Raji (cell line): ENCODE data around the gene ZNF419.
"Not testable (repeated sequence)": the region's sequence is repeated elsewhere in the genome, so short reads cannot be mapped to it uniquely, and the experiment has no call there.

ENCODE experiments used
- POLR2A ChIP-seq: IDR thresholded peaks from 2 replicates; pipeline ENCODE4 v1.6.1; 2011; ENCODE audit warnings: low read depth, low read length, control low read depth; ENCODE audit not compliant: insufficient read depth

ZNF419 gene

GRCh38 chr19:57487477-57488298 is at the start of gene ZNF419:
Gene ZNF419, plus strand, starts transcription at chr19:57487750. Its CDS starts 201 bp downstream, at chr19:57487951.
- not testable (repeated sequence) for TF ChIP-seq POLR2A

GRCh38 chr19:57437931-57438330 is 49.6 kb upstream of the ZNF419 start:
- no peak for TF ChIP-seq POLR2A

GRCh38 chr19:57438925-57439324 is 48.6 kb upstream of the ZNF419 start:
- no peak for TF ChIP-seq POLR2A

- TF ChIP-seq POLR2A = no peak
Measured at GRCh38 chr19:57441979-57442752, 45.4 kb upstream of the ZNF419 start.

DNA sequence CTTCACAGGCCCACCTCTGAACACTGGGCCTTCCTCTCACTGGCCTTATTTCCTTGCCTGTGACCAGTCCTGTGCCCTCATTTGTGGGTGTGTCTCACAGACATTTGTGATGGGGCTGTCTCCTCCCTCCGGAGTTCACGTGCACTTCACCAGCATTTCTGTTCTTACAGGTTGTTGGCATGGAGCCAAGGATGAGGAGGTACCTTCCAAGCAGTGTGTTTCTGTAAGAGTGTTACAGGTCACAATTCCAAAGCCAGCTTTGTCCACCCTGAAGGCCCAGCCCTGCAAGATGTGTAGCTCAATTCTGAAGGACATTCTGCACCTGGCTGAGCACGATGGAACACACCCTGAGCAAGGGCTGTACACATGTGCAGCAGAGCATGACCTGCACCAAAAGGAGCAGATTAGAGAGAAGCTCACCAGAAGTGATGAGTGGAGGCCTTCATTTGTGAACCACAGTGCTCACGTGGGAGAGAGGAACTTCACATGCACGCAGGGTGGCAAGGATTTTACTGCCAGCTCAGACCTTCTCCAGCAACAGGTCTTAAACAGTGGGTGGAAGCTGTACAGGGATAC is 44.3 kb upstream of the ZNF419 start:
- no peak for TF ChIP-seq POLR2A

DNA sequence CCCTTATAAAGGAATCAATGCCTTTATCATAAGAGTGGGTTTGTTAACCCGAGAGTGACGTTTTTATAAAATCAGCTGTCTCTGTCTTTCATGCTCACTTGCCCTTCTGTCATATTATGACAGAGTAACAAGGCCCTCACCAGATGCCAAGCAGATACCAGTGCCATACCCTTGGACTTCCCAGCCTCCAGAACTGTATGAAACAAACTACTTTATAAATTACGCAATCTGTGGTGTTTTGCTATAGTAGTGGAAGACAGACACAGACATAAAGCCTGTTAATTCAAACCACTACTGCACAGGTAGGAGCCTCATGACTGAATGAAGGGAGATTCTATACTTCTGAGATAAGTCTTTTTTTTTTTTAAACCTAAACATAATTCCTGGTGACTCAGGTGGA is 35.2 kb upstream of the ZNF419 start:
- TF ChIP-seq POLR2A = no peak

DNA sequence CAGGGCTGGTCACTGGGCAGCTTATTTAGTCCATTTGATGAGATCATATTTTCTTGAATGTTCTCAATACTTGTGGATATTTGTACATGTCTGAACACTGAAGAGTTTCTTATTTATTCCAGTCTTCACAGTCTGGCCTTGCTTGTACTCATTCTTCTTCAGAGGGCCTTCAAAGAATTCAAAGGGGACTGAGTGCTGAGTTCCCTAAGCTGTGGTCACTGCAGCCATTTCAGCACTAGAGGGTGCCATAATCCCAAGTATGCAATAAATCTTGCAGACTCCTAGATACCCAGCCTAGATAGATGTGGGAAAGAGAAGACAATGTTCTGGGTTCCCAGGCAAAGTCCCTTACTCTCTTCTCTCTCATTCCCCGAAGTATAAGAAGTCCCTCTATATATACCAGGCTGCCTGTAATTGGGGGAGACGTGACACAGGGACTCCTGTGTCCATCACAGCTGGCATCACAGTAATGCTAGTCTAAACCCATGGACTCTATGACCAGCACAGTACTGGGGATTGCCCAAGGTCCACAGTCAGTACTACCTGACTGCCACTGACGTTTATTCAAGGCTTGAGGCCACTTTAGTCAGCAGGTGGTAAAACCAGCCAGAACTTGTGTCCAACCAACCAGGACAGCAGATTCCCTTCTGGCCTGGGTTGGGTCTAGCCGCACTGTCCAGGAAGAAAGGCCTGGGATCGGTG is 21.7 kb upstream of the ZNF419 start:
- no peak for TF ChIP-seq POLR2A

GRCh38 chr19:57466489-57466888 is 21.1 kb upstream of the ZNF419 start:
- no peak for TF ChIP-seq POLR2A

- no peak for TF ChIP-seq POLR2A
Measured at GRCh38 chr19:57473646-57474045, 13.9 kb upstream of the ZNF419 start.

- TF ChIP-seq POLR2A = no peak
Measured at GRCh38 chr19:57477191-57478008, 10.2 kb upstream of the ZNF419 start, which contains the start of gene ZNF772. Gene ZNF772, minus strand, starts transcription at chr19:57477566. Its CDS starts 257 bp downstream, at chr19:57477309.

DNA sequence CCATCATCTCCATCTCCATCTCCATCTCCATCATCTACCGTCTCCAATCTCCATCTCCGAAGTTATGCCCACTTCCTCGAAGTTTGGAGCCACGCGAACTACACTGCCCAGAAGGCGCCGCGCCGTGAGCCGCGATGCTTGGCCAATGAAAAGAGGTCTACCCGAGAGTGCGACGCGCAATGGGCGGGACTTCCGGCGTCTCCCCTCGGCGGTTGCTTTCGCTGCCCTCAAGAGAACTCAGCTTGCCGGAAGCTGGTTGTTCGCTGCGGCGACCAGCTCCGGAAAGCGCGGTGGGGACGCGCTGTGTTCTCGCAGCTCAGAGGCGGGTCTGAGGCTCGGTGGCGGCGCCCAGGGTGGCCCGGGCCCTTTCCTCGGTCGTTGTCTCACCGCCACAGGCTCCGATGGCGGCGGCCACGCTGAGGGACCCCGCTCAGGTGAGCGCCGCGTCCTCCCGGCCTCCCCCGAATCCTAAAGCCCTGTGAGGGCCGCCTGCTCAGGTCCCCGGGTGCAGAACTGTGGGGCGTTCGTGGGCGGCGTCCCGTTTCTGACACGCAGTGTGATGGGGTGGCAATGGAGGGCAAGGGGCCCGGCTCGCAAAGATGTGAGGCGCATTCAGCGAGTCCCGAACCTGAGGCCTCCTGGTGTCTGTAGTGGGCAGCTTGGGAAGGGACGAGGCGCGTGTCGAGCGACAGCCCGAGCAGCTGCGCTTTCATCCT is 12.3 kb downstream of the ZNF419 start, which contains the start of gene ZNF773:
ZNF773 (plus strand) TSS at position 259 of the 716 bp plus-strand sequence; CDS start at position 402, 143 bp downstream.
- TF ChIP-seq POLR2A = peak; percentile 57

GRCh38 chr19:57506163-57506562 is 18.6 kb downstream of the ZNF419 start:
- TF ChIP-seq POLR2A = no peak

GRCh38 chr19:57511484-57511883 is 23.9 kb downstream of the ZNF419 start:
- no peak for TF ChIP-seq POLR2A
